Lung (tissue), 12 donors: ENCODE measurements around the gene SPIRE2. TPM values are rescaled to one million over a fixed set of nuclear protein-coding genes. Genes with fewer than 3 reads are reported as not detected.

Experiments
- ATAC-seq: fragments of 200-7000 bp; cut with Tn5 transposase; one replicate; pipeline ENCODE4 v1.9.1; 2020; ENCODE audit warnings: moderate number of reproducible peaks; ENCODE audit not compliant: insufficient read depth, low FRiP score
- DNase-seq, 3 donors: peaks; one replicate each; pipeline ENCODE4 v3.0.0-alpha.2; 2013 to 2017
- H3K27ac ChIP-seq, 2 donors: one replicate each; pipeline ENCODE4 v1.5.1; 2013; ENCODE audit warnings: mild to moderate bottlenecking in 2 of 2, moderate library complexity in 2 of 2, control low read depth in 1 of 2, inconsistent platforms in 1 of 2, low read depth in 1 of 2, low read length in 1 of 2
- H3K27me3 ChIP-seq, 3 donors: one replicate each; pipeline ENCODE4 v1.5.1; 2013; ENCODE audit warnings: low read length in 2 of 3; ENCODE audit not compliant: control insufficient read depth in 3 of 3, insufficient read depth in 3 of 3
- H3K36me3 ChIP-seq, 4 donors: one replicate each; pipeline ENCODE4 v1.5.1; 2013; ENCODE audit warnings: low read length in 4 of 4, mild to moderate bottlenecking in 1 of 4, moderate library complexity in 1 of 4; ENCODE audit not compliant: control insufficient read depth in 4 of 4, insufficient read depth in 4 of 4
- H3K4me1 ChIP-seq, 5 donors: one replicate each; pipeline ENCODE4 v1.5.1; 2013; ENCODE audit warnings: low read length in 5 of 5, mild to moderate bottlenecking in 2 of 5, moderate library complexity in 1 of 5; ENCODE audit not compliant: control insufficient read depth in 5 of 5, insufficient read depth in 5 of 5
- H3K4me3 ChIP-seq: one replicate; pipeline ENCODE4 v1.5.1; 2013; ENCODE audit warnings: mild to moderate bottlenecking, control low read depth, moderate library complexity
- H3K9ac ChIP-seq, 2 donors: one replicate each; pipeline ENCODE4 v1.5.1; 2013; ENCODE audit warnings: low read length in 2 of 2, control low read depth in 1 of 2; ENCODE audit not compliant: insufficient read depth in 1 of 2
- H3K9me3 ChIP-seq, 4 donors: one replicate each; pipeline ENCODE4 v1.5.1; 2013; ENCODE audit warnings: low read length in 3 of 4, mild to moderate bottlenecking in 1 of 4, moderate library complexity in 1 of 4; ENCODE audit not compliant: control insufficient read depth in 4 of 4, insufficient read depth in 3 of 4
- CTCF ChIP-seq: IDR thresholded peaks from 2 replicates; pipeline ENCODE4 v1.5.1; 2012; ENCODE audit warnings: mild to moderate bottlenecking; ENCODE audit errors: control extremely low read depth, extremely low read depth
- WGBS, 2 donors: extraction: QIAGEN DNeasy Blood & Tissue Kit; methylation state at CpG; one replicate each; pipeline ENCODE4 v1.1.7; 2013; 5-methylcytosine and 5-hydroxymethylcytosine counted together
- polyA plus RNA-seq, 2 donors: library from polyadenylated mRNA; stranded (reverse); fragments of 200-250 nt; gene quantifications; one replicate each; pipeline ENCODE4 v1.2.1, GENCODE V29; 2013
- total RNA-seq, 2 donors: library from RNA; depleted of rRNA in 1 of 2; stranded (reverse); fragments of >200 nt in 1 of 2; gene quantifications; one replicate each; pipeline ENCODE4 v1.2.1, GENCODE V29; 2014 to 2021
- donor health status: control.
- donor health status: control.
- donor health status: Bipolar disorder and iron deficiency.
- donor health status: healthy.
- donor health status: DM: yes; HTN: yes; CAD: no.

Gene SPIRE2
- total and polyA plus RNA-seq, 4 donors = 3.3 to 12.0 (median 8.0) TPM

- no peaks in the 10 kb centered on the region for H3K36me3 ChIP-seq
- H3K9ac ChIP-seq = no peak overlapping the region
- WGBS, 2 donors = 91 to 93% methylated on average over 17 of the region's 17 CpGs
- no peak overlapping the region for H3K4me3 ChIP-seq
- ATAC-seq (no peak), DNase-seq (no peak)
- peaks cover 0 to 3% (median 0%) of the 10 kb centered on the region in 4 donors for H3K9me3 ChIP-seq
- H3K27ac ChIP-seq = no peak overlapping the region
- no peak for TF ChIP-seq CTCF
- H3K4me1 ChIP-seq = peaks cover 0 to 2% (median 0%) of the 10 kb centered on the region in 5 donors
- H3K27me3 ChIP-seq = no peaks in the 10 kb centered on the region
These were observed 8.8 kb downstream of the SPIRE2 start for GRCh38 chr16:89837014-89837546.

DNA sequence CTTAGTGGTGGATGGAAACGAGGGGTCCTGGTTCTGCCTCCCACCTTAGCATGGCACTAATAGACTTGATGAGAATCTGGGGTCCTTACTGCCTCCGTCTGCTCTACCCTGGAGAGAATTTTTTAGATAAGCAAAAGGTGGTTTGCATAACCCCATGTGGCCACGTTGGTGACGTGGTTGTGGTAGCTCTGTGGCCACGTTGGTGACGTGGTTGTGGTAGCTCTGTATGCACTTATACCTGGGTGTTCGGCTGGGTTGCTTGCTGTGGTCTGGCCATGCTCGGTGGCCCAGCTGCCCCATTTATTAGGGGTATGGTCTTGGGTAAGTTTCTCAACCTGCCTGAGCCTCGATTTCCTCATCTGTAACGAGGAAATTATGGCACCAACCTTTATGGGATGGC lies 13.0 kb downstream of the SPIRE2 start:
- H3K27ac ChIP-seq = no peak overlapping the region
- WGBS, 2 donors = 60 to 77% methylated on average over 10 of the region's 10 CpGs
- no peaks in the 10 kb centered on the region for H3K36me3 ChIP-seq
- no peaks in the 10 kb centered on the region for H3K9me3 ChIP-seq
- H3K27me3 ChIP-seq = no peaks in the 10 kb centered on the region
- no peak for TF ChIP-seq CTCF
- DNase-seq = no peak
- no peak overlapping the region for H3K9ac ChIP-seq
- H3K4me3 ChIP-seq = no peak overlapping the region
- ATAC-seq = no peak
- H3K4me1 ChIP-seq = peaks cover 0 to 2% (median 0%) of the 10 kb centered on the region in 5 donors

DNA sequence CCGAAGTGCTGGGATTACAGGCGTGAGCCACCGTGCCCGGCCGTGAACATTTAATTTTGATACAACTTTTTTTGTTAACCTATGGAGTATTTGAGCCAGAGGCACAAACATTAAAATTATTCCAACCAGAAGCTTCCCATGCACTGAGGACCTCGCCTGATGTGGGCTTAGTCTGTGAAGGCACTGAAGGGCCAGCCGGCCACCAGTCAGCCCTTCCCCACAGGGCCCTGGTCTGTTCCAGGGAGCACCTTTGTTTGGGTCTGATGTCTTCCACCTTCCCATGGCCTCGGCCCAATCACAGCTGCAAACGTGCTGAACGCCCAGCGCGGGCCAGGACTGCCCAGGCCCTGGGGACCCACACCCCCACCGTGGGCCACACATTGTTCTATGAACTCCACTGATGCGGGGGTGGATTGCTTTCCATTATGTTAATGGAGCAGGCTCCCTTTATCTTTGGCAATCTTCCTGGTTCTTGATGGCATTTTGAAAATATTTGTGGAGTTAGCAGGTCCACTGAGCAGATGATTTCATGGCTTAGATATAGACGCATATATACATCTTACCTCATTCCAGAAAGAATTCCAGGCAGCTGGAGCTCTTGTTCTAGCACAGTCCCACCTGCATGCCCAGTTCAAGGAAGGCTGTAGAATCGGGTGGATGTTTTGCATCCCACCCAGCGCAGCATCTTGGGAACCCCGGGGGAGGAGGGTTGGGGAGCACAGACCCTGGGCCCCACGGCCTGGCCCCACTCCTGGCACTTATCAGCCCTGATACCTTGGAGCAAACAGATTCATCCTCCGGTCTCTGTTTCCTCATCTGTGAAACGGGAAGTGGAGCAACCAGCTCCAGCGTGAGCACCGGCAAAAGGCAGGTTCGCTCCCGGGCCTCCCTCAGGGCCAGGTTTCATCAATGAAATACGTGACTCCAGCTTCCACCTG lies 14.5 kb downstream of the SPIRE2 start:
- no peak for TF ChIP-seq CTCF
- Histone ChIP-seq H3K36me3 (no peaks in the 10 kb centered on the region), H3K4me1 (peaks cover 0 to 2% (median 0%) of the 10 kb centered on the region in 5 donors), H3K27ac (no peak overlapping the region), H3K27me3 (no peaks in the 10 kb centered on the region), H3K4me3 (no peak overlapping the region), H3K9me3 (no peaks in the 10 kb centered on the region), H3K9ac (no peak overlapping the region)
- 74 to 75% methylated on average over 26 of the region's 26 CpGs for WGBS, 2 donors
- ATAC-seq (no peak), DNase-seq (no peak)
